Adrenal gland (tissue), 12 donors: ENCODE data around the gene TMEM115. TPM values are rescaled to one million over a fixed set of nuclear protein-coding genes. Genes with fewer than 3 reads are reported as not detected.

Experiments
- DNase-seq, 7 donors: peaks; one replicate each; pipeline ENCODE4 v3.0.0-alpha.2; 2019 to 2020
- H3K27ac ChIP-seq, 5 donors: fragments of 200-600 bp; sonication (generic) in 4 of 5; 1 replicate in 3 of 5; 2 replicates in 2 of 5; pipeline versions ENCODE4 v1.5.1 to v1.8.0; 2016 to 2020; ENCODE audit warnings: mild to moderate bottlenecking in 1 of 5
- H3K27me3 ChIP-seq: fragments of 200-600 bp; 2 replicates; pipeline ENCODE4 v1.8.0; 2021
- H3K36me3 ChIP-seq, 2 donors: fragments of 200-600 bp; replicated peaks in 1 of 2; 1 replicate in 1 of 2; 2 replicates in 1 of 2; pipeline versions ENCODE4 v1.5.1 to v1.8.0; 2018 to 2022
- H3K4me1 ChIP-seq, 2 donors: fragments of 200-600 bp; replicated peaks in 1 of 2; 1 replicate in 1 of 2; 2 replicates in 1 of 2; pipeline versions ENCODE4 v1.5.1 to v1.8.0; 2018 to 2021
- H3K4me3 ChIP-seq, 4 donors: fragments of 200-600 bp; sonication (generic) in 3 of 4; one replicate each; pipeline ENCODE4 v1.5.1; 2016 to 2018
- H3K9me3 ChIP-seq, 3 donors: fragments of 200-600 bp; sonication (generic) in 1 of 3; replicated peaks in 1 of 3; 1 replicate in 2 of 3; 2 replicates in 1 of 3; pipeline versions ENCODE4 v1.5.1 to v1.8.0; 2016 to 2021
- CTCF ChIP-seq, 6 experiments: fragments of 450-650 bp in 4 of 6; fragments of 200-600 bp in 2 of 6; sonication (generic) in 1 of 6; IDR thresholded peaks; 1 replicate in 5 of 6; 2 replicates in 1 of 6; pipeline versions ENCODE4 v1.5.1 to v1.8.0; 2016 to 2021; ENCODE audit warnings: antibody characterized with exemption in 6 of 6, mild to moderate bottlenecking in 2 of 6, moderate library complexity in 1 of 6
- POLR2A ChIP-seq, 2 donors: fragments of 450-650 bp; IDR thresholded peaks; one replicate each; pipeline ENCODE4 v1.6.1; 2017; ENCODE audit warnings: antibody characterized with exemption in 2 of 2, mild to moderate bottlenecking in 2 of 2, moderate library complexity in 1 of 2
- whole genome bisulfite sequencing, 4 donors: extraction: QIAGEN DNeasy Blood & Tissue Kit in 2 of 4; methylation state at CpG; one replicate each; pipeline versions ENCODE4 v1.1.5 to v1.1.7; 2013 to 2017; 5-methylcytosine and 5-hydroxymethylcytosine counted together
- intact Hi-C, 2 donors: fragments of 100-400 bp; cut with DNase I; formaldehyde crosslinking; loops; one replicate each; pipeline versions ENCODE4 v1.14.1 to v1.15.0; 2022 to 2023
- polyA plus RNA-seq, 3 donors: library from polyadenylated mRNA; stranded (reverse); fragments of 200-250 nt in 2 of 3; fragments of 350-450 nt in 1 of 3; fragmentation: Illumina TruSeq in 1 of 3; extraction: RNeasy Lipid Tissue Mini Kit (QIAGEN cat#74804) in 1 of 3; gene quantifications; one replicate each; pipeline ENCODE4 v1.2.3, GENCODE V29; 2013 to 2014
- total RNA-seq, 9 donors: library from RNA; depleted of rRNA in 4 of 9; stranded (reverse); fragments of >200 nt in 4 of 9; fragments of 120-200 nt in 1 of 9; fragmentation: NEBNext Ultra II Directional in 1 of 9; extraction: Animal tissue kit (Norgen Biotek cat#: 25700) in 1 of 9; gene quantifications; one replicate each; pipeline versions ENCODE4 v1.1.0 to v1.2.4, GENCODE V29; 2013 to 2023
- donor health status: healthy with polysubstance abuse.
- donor health status: Bipolar disorder and iron deficiency.
- donor health status: DM: yes; HTN: yes; CAD: no.
- donor health status: DM: no; HTN: no; CAD: no.
- donor health status: DM: no; HTN: no; CAD: no.
- donor health status: DM: yes; HTN: yes; CAD: no.

Gene TMEM115
- total and polyA plus RNA-seq, 12 donors: 23.6 to 88.5 (median 59.7) TPM

DNA sequence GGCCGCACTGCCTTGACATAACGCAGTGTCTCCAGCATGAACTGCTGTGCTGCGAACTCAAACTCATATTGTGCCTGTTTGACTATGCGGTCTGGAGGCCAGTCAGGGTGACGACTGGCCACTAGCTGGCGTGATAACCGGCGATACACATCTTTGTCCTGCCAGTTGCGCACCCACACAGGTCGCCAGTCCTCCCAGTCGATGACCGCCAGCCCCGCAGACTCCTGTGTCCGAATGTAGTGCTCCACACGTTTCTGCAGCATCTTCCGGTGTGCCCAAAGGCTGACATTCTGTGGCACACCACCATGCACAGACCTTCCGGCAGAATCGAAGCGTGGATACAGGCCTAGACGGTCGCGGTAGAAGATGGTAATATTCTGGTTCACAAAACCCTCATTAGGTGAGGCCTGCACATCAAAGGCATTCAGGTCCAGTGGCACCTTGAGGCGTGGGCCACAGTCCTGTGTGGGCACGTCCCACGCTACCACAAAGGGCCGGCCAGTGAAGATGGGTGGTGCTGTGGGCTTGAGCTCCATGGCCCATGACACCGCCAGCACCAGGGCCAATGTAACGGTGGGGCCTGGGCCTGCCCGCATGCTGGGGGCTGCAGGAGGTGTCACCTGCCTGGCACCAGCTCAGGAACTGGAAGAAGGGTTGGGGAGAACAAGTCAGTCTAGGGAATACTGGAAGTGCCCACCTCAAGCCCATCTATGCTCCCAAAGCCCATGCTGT, 39.3 kb downstream of the TMEM115 start:
- peaks cover 0 to 31% of the 10 kb centered on the region in 2 donors for H3K36me3 ChIP-seq

GRCh38 chr3:50319181-50319893, 40.0 kb downstream of the TMEM115 start:
- intact Hi-C loops: no loop called here
- no peaks in the 10 kb centered on the region for H3K9me3 ChIP-seq
- 79 to 93% (median 85%) methylated on average over 14 to 16 of the region's 16 CpGs for WGBS, 4 donors
- H3K27ac ChIP-seq: peak overlapping the region in 1 of 5 donors; percentile 25
- DNase-seq: no peak
- peaks cover 0 to 31% of the 10 kb centered on the region in 2 donors for H3K36me3 ChIP-seq
- peak overlapping the region in 1 of 4 donors; percentile 9 for H3K4me3 ChIP-seq
- no peaks in the 10 kb centered on the region for H3K27me3 ChIP-seq
- TF ChIP-seq POLR2A (IDR thresholded peaks at IDR 0.05): no peak
- TF ChIP-seq CTCF (IDR thresholded peaks at IDR 0.05): no peak
- H3K4me1 ChIP-seq: peaks cover 45 to 70% of the 10 kb centered on the region in 2 donors

More for the DNA sequence above, 39.3 kb downstream of the TMEM115 start:
- WGBS, 4 donors: 75 to 87% (median 78%) methylated on average over 16 to 29 of the region's 29 CpGs
- intact Hi-C loops: loop anchor here in 1 of 2 donors (5.0 kb wide), 1 partner anchor 48 kb away; no protein-coding TSS in a partner anchor
- no peak for DNase-seq
- Histone ChIP-seq H3K4me3 (peak overlapping the region in 2 of 4 donors; percentile 71 to 96), H3K9me3 (no peaks in the 10 kb centered on the region), H3K4me1 (peaks cover 45 to 75% of the 10 kb centered on the region in 2 donors), H3K27me3 (no peaks in the 10 kb centered on the region), H3K27ac (peak overlapping the region in 3 of 5 donors; percentile 94 to 98 (median 95))
- TF ChIP-seq POLR2A (IDR thresholded peaks at IDR 0.05): no peak
- TF ChIP-seq CTCF (IDR thresholded peaks at IDR 0.05): no peak

DNA sequence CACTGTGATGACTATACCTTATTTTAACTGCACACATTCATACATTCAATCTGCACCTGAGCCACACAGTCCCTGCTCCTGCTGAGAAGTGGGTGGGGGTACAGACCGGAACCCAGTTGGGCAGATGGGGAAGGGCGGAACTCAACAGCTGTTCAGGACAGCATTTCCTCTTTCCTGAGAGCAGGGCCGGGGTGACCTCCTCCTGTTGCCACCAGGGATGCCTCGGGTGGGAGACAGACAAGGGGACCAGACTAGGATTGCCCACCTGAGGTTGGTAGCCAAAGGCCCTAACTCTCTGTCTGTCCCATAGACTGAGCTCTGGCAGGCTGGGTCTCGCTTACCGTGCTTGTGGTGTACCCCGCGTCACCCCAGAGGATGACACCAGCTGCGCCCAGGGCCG, 40.7 kb downstream of the TMEM115 start:
- Histone ChIP-seq H3K36me3 (peaks cover 0 to 31% of the 10 kb centered on the region in 2 donors), H3K4me1 (peaks cover 45 to 63% of the 10 kb centered on the region in 2 donors), H3K27me3 (no peaks in the 10 kb centered on the region), H3K4me3 (peak overlapping the region in 1 of 4 donors; percentile 9), H3K9me3 (no peaks in the 10 kb centered on the region), H3K27ac (peak overlapping the region in 1 of 5 donors; percentile 25)
- DNase-seq: no peak
- WGBS, 4 donors: 51 to 78% (median 74%) methylated on average over 4 to 10 of the region's 10 CpGs
- TF ChIP-seq CTCF (IDR thresholded peaks at IDR 0.05) (no peak), POLR2A (IDR thresholded peaks at IDR 0.05) (no peak)
- intact Hi-C loops: no loop called here

DNA sequence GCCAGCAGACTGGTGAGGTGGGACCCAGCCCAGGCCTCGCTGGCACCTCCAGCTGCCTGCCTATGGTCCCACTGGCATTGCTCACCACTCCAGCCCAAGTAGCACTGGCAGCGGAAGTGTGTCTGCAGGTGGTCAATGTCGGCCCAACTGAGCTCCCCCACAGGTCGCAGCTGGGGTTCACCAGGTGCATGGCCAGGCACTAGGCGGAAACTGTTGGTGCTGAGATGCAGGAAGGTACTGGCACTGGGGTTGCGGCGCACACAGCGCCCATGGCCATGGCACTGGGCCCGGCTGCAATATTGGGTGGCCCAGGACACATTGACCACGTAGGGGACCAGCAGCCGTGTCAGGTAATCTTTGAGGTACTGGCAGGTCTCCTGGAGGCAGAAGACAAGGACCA, 41.2 kb downstream of the TMEM115 start:
- WGBS, 4 donors: 80 to 93% (median 82%) methylated on average over 6 to 11 of the region's 11 CpGs; no CpG with 5 or more reads in 1 of the 4 donors
- H3K36me3 ChIP-seq: peaks cover 0 to 31% of the 10 kb centered on the region in 2 donors

More for the DNA sequence above, 41.2 kb downstream of the TMEM115 start:
- no peak for DNase-seq
- intact Hi-C loops: no loop called here
- Histone ChIP-seq H3K9me3 (no peaks in the 10 kb centered on the region), H3K27ac (peak overlapping the region in 1 of 5 donors; percentile 25), H3K4me1 (peaks cover 45 to 58% of the 10 kb centered on the region in 2 donors), H3K27me3 (no peaks in the 10 kb centered on the region), H3K4me3 (peak overlapping the region in 1 of 4 donors; percentile 17)
- no peak for TF ChIP-seq POLR2A (IDR thresholded peaks at IDR 0.05)
- no peak for TF ChIP-seq CTCF (IDR thresholded peaks at IDR 0.05)
